Brain microvascular endothelial cell (primary cell): ENCODE results near the gene GPX6.

ENCODE experiments used
- DNase-seq: peaks from one replicate; pipeline ENCODE4 v3.0.0-alpha.2; 2020
- H3K27ac ChIP-seq: fragments of 250-450 bp; sonication (Bioruptor Pico); 2 replicates; pipeline ENCODE4 v1.5.1; 2020; ENCODE audit warnings: mild to moderate bottlenecking, moderate library complexity
- H3K27me3 ChIP-seq: fragments of 250-450 bp; sonication (Bioruptor Pico); replicated peaks from 2 replicates; pipeline ENCODE4 v1.5.1; 2020; ENCODE audit warnings: mild to moderate bottlenecking
- H3K36me3 ChIP-seq: fragments of 250-450 bp; sonication (Bioruptor Pico); replicated peaks from 2 replicates; pipeline ENCODE4 v1.5.1; 2020; ENCODE audit warnings: mild to moderate bottlenecking
- H3K4me3 ChIP-seq: 2 replicates; pipeline ENCODE4 v1.5.1; 2011; ENCODE audit warnings: low read depth, mild to moderate bottlenecking, control low read depth, low read length, moderate library complexity
- CTCF ChIP-seq: IDR thresholded peaks from 2 replicates; pipeline ENCODE4 v1.5.1; 2011; ENCODE audit warnings: low read depth, mild to moderate bottlenecking, moderate library complexity, low read length, control low read depth, inconsistent platforms; ENCODE audit errors: missing control alignments
- in situ Hi-C: cut with HindIII; loops from 2 replicates; pipeline ENCODE4 v1.10.0; 2017; ENCODE audit warnings: low sequenced_read_pairs, low pct_ligation_motif_present

Gene GPX6

GRCh38 chr6:28458568-28458967 is 57.0 kb downstream of the GPX6 start:
- no peak for TF ChIP-seq CTCF
- in situ Hi-C loops = no loop called here
- H3K27me3 ChIP-seq = no peaks in the 10 kb centered on the region

More at GRCh38 chr6:28458568-28458967, 57.0 kb downstream of the GPX6 start:
- no peak for DNase-seq
- H3K4me3 ChIP-seq = no peak overlapping the region
- H3K27ac ChIP-seq = no peak overlapping the region
- H3K36me3 ChIP-seq = no peaks in the 10 kb centered on the region
